ENCODE results near the gene BIRC2. TPM values are rescaled to one million over a fixed set of nuclear protein-coding genes. Genes with fewer than 3 reads are reported as not detected.

BIRC2 gene
- total and polyA plus RNA-seq, 10 of the 15 experiments (the other 5 are each of a cell fraction or from before 2014, with no cell fraction given) = 13.8 to 75.8 (median 26.5) TPM

DNA sequence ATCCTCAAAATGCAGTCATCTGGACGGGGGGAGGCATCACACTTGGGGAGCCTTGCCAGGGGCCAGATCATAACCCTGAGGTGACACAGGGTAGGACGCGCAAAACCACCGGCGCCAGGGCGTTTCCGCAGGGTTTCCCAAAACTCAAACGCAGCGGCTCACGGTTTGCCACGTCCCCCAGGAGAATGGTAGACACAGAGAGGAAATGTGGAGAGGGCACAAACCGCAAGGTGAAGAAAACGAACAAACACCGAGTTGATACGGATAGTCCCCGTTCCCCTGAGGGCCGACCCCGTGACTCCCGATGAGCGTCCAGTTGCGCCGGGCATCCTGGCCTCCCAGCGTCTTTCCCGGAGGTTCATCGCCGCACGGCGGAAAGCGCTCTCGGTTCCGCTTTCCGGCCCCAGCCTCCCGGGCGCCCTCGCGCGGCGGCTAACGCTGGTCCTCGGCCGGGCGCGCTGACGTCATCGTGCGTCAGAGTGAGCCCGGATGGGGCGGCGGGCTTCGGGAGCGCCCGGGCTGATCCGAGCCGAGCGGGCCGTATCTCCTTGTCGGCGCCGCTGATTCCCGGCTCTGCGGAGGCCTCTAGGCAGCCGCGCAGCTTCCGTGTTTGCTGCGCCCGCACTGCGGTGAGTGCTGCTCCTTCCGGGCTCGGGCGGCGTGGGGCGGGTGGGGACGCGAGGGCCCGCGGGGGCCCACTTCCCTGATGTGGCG is at the start of gene BIRC2 (continued):
- TF ChIP-seq, protein P1, sequence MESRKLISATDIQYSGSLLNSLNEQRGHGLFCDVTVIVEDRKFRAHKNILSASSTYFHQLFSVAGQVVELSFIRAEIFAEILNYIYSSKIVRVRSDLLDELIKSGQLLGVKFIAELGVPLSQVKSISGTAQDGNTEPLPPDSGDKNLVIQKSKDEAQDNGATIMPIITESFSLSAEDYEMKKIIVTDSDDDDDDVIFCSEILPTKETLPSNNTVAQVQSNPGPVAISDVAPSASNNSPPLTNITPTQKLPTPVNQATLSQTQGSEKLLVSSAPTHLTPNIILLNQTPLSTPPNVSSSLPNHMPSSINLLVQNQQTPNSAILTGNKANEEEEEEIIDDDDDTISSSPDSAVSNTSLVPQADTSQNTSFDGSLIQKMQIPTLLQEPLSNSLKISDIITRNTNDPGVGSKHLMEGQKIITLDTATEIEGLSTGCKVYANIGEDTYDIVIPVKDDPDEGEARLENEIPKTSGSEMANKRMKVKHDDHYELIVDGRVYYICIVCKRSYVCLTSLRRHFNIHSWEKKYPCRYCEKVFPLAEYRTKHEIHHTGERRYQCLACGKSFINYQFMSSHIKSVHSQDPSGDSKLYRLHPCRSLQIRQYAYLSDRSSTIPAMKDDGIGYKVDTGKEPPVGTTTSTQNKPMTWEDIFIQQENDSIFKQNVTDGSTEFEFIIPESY (IDR thresholded peaks at IDR 0.05) = no peak
- TF ChIP-seq, protein P2, sequence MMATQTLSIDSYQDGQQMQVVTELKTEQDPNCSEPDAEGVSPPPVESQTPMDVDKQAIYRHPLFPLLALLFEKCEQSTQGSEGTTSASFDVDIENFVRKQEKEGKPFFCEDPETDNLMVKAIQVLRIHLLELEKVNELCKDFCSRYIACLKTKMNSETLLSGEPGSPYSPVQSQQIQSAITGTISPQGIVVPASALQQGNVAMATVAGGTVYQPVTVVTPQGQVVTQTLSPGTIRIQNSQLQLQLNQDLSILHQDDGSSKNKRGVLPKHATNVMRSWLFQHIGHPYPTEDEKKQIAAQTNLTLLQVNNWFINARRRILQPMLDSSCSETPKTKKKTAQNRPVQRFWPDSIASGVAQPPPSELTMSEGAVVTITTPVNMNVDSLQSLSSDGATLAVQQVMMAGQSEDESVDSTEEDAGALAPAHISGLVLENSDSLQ (IDR thresholded peaks at IDR 0.05) = no peak
- TF ChIP-seq MEF2A (IDR thresholded peaks at IDR 0.05; ENCODE audit: insufficient read depth, low read depth, low read length) (peak; percentile 8; the same call in 1 of the 2 replicates), PML (IDR thresholded peaks at IDR 0.05; ENCODE audit: low read length) (peak; percentile 57; the same call in 1 of the 2 replicates), E2F8 (IDR thresholded peaks at IDR 0.05; ENCODE audit: low read depth, partially characterized antibody) (peak; percentile 69), KLF5 (IDR thresholded peaks at IDR 0.05; ENCODE audit: partially characterized antibody) (peak; percentile 74), NFYA (IDR thresholded peaks at IDR 0.05; ENCODE audit: borderline replicate concordance, low read depth, low read length) (no peak), BHLHE40 (IDR thresholded peaks at IDR 0.05; ENCODE audit: borderline replicate concordance in 1 of 2, low read depth in 2 of 2, low read length in 1 of 2) (peak; percentile 67 to 86; a peak in 3 of 4 replicates), POLR2AphosphoS5 (IDR thresholded peaks at IDR 0.05; ENCODE audit: low read length) (peak; percentile 71; the same call in 1 of the 2 replicates), POLR2AphosphoS2 (IDR thresholded peaks at IDR 0.05; ENCODE audit: low read depth, low read length) (peak; percentile 61; the same call in 1 of the 2 replicates), ETV6 (conservative IDR thresholded peaks at IDR 0.05 in 1 of 2, IDR thresholded peaks at IDR 0.05 in 1 of 2; ENCODE audit: borderline replicate concordance in 1 of 2, low read depth in 1 of 2) (peak in 1 of 2 experiments; percentile 49; a peak in 2 of 4 replicates), TAF1 (IDR thresholded peaks at IDR 0.05; ENCODE audit: borderline replicate concordance, low read depth, low read length) (peak; percentile 40; the same call in 1 of the 2 replicates), POU2F2 (IDR thresholded peaks at IDR 0.05; ENCODE audit: borderline replicate concordance, low read depth, low read length) (peak; percentile 70; the same call in 1 of the 3 replicates), JUNB (IDR thresholded peaks at IDR 0.05) (no peak), ZZZ3 (IDR thresholded peaks at IDR 0.05; ENCODE audit: control insufficient read depth, insufficient read length, low read depth) (no peak), SPI1 (IDR thresholded peaks at IDR 0.05; ENCODE audit: borderline replicate concordance, insufficient read depth, low read depth, low read length) (peak; percentile 93), CBX3 (IDR thresholded peaks at IDR 0.05; ENCODE audit: borderline replicate concordance, low read depth) (no peak), SREBF1 (IDR thresholded peaks at IDR 0.05; ENCODE audit: low read length) (no peak), RAD51 (IDR thresholded peaks at IDR 0.05) (peak; percentile 32; the same call in 1 of the 2 replicates), CHD2 (IDR thresholded peaks at IDR 0.05; ENCODE audit: borderline replicate concordance, low read depth, low read length) (peak; percentile 66; the same call in 1 of the 2 replicates), RCOR1 (conservative IDR thresholded peaks at IDR 0.05; ENCODE audit: low read depth, low read length) (no peak), RELA (IDR thresholded peaks at IDR 0.05; ENCODE audit: borderline replicate concordance, partially characterized antibody) (peak; percentile 85)
- TF ChIP-seq, protein P3, sequence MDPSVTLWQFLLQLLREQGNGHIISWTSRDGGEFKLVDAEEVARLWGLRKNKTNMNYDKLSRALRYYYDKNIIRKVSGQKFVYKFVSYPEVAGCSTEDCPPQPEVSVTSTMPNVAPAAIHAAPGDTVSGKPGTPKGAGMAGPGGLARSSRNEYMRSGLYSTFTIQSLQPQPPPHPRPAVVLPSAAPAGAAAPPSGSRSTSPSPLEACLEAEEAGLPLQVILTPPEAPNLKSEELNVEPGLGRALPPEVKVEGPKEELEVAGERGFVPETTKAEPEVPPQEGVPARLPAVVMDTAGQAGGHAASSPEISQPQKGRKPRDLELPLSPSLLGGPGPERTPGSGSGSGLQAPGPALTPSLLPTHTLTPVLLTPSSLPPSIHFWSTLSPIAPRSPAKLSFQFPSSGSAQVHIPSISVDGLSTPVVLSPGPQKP (IDR thresholded peaks at IDR 0.05; ENCODE audit: low read depth, low read length) = no peak

All from GM12878 (cell line).